H1 (cell line): ENCODE data around the gene FBXO41. TPM values are rescaled to one million over a fixed set of nuclear protein-coding genes. Genes with fewer than 3 reads are reported as not detected.

Experiments
- BCL11A ChIP-seq, 2 experiments: IDR thresholded peaks; one replicate each; pipeline ENCODE4 v1.6.1; 2011; ENCODE audit warnings: low read depth in 2 of 2, low read length in 2 of 2, mild to moderate bottlenecking in 2 of 2
- CHD2 ChIP-seq: IDR thresholded peaks from 2 replicates; pipeline ENCODE4 v1.6.1; 2012; ENCODE audit warnings: low read length, improper control_type of control experiment
- CREB1 ChIP-seq: IDR thresholded peaks from 2 replicates; pipeline ENCODE4 v1.6.1; 2012; ENCODE audit warnings: inconsistent platforms
- KDM4A ChIP-seq: IDR thresholded peaks from one replicate; pipeline ENCODE4 v1.7.1; 2012; ENCODE audit warnings: low read depth, mild to moderate bottlenecking, moderate library complexity, low read length, inconsistent platforms; ENCODE audit not compliant: severe bottlenecking
- RBBP5 ChIP-seq: IDR thresholded peaks from 2 replicates; pipeline ENCODE4 v1.7.1; 2012; ENCODE audit warnings: low read depth, mild to moderate bottlenecking, inconsistent platforms, low read length, moderate library complexity, borderline replicate concordance
- RFX5 ChIP-seq: IDR thresholded peaks from 2 replicates; pipeline ENCODE4 v1.6.1; 2011; ENCODE audit warnings: low read depth, low read length, improper control_type of control experiment, borderline replicate concordance
- SRF ChIP-seq: IDR thresholded peaks from 2 replicates; pipeline ENCODE4 v1.6.1; 2011; ENCODE audit warnings: mild to moderate bottlenecking, low read depth, low read length, moderate library complexity
- polyA plus RNA-seq, 7 experiments: library from polyadenylated mRNA; depleted of rRNA in 3 of 7; stranded (reverse) in 5 of 7; unstranded in 2 of 7; fragments of >200 nt in 5 of 7; fragments of 200-250 nt in 2 of 7; gene quantifications; 1 replicate in 5 of 7; 2 replicates in 1 of 7; 4 replicates in 1 of 7; pipeline versions ENCODE4 v1.2.1 to v1.2.3, GENCODE V29; 2011 to 2013; ENCODE audit warnings: missing spikeins in 2 of 7, mixed read lengths in 2 of 7
- total RNA-seq: library from RNA; stranded (reverse); fragmentation: NEBNext Ultra II Directional; extraction: Animal tissue kit (Norgen Biotek cat#: 25700); gene quantifications from 2 replicates; pipeline ENCODE4 v1.2.1, GENCODE V29; 2021
- TF ChIP-seq, protein P1 (sequence below): fragments of 300-600 bp; sonication (generic); IDR thresholded peaks from 2 replicates; pipeline ENCODE4 v1.7.1; 2012; ENCODE audit warnings: low read length, moderate library complexity, mild to moderate bottlenecking, inconsistent platforms; ENCODE audit not compliant: insufficient replicate concordance
- TF ChIP-seq, protein P2 (sequence below), 3 experiments: IDR thresholded peaks; 1 replicate in 2 of 3; 2 replicates in 1 of 3; pipeline versions ENCODE4 v1.5.1 to v1.6.1; 2011; ENCODE audit warnings: low read length in 3 of 3, mild to moderate bottlenecking in 3 of 3, inconsistent platforms in 2 of 3, low read depth in 1 of 3, moderate library complexity in 1 of 3; ENCODE audit not compliant: insufficient read depth in 1 of 3; ENCODE audit errors: control extremely low read depth in 1 of 3

The FBXO41 gene
- total and polyA plus RNA-seq, 2 of the 8 experiments (the other 6 are each of a cell fraction or from before 2014, with no cell fraction given), result 11.2 to 14.3 TPM

DNA sequence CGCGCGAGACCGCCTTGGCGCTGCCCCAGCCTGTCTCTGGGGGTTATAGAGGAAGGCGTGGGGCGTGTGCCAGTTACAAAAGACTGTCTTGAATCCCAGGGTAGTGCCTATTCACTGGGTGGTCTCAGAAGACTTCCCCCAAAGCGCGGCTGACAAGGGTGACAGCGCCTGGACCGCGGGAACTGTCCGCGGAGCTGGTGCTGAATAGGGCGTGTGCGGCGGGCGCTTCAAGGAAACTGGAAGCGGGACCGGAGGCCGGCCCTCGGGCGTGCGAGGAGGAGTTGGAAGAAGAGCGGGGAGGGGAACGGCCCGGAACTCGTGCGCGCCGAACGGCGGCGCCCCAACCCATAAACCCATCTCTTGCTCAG, 6.8 kb upstream of the FBXO41 start (continued):
- TF ChIP-seq, protein P1, sequence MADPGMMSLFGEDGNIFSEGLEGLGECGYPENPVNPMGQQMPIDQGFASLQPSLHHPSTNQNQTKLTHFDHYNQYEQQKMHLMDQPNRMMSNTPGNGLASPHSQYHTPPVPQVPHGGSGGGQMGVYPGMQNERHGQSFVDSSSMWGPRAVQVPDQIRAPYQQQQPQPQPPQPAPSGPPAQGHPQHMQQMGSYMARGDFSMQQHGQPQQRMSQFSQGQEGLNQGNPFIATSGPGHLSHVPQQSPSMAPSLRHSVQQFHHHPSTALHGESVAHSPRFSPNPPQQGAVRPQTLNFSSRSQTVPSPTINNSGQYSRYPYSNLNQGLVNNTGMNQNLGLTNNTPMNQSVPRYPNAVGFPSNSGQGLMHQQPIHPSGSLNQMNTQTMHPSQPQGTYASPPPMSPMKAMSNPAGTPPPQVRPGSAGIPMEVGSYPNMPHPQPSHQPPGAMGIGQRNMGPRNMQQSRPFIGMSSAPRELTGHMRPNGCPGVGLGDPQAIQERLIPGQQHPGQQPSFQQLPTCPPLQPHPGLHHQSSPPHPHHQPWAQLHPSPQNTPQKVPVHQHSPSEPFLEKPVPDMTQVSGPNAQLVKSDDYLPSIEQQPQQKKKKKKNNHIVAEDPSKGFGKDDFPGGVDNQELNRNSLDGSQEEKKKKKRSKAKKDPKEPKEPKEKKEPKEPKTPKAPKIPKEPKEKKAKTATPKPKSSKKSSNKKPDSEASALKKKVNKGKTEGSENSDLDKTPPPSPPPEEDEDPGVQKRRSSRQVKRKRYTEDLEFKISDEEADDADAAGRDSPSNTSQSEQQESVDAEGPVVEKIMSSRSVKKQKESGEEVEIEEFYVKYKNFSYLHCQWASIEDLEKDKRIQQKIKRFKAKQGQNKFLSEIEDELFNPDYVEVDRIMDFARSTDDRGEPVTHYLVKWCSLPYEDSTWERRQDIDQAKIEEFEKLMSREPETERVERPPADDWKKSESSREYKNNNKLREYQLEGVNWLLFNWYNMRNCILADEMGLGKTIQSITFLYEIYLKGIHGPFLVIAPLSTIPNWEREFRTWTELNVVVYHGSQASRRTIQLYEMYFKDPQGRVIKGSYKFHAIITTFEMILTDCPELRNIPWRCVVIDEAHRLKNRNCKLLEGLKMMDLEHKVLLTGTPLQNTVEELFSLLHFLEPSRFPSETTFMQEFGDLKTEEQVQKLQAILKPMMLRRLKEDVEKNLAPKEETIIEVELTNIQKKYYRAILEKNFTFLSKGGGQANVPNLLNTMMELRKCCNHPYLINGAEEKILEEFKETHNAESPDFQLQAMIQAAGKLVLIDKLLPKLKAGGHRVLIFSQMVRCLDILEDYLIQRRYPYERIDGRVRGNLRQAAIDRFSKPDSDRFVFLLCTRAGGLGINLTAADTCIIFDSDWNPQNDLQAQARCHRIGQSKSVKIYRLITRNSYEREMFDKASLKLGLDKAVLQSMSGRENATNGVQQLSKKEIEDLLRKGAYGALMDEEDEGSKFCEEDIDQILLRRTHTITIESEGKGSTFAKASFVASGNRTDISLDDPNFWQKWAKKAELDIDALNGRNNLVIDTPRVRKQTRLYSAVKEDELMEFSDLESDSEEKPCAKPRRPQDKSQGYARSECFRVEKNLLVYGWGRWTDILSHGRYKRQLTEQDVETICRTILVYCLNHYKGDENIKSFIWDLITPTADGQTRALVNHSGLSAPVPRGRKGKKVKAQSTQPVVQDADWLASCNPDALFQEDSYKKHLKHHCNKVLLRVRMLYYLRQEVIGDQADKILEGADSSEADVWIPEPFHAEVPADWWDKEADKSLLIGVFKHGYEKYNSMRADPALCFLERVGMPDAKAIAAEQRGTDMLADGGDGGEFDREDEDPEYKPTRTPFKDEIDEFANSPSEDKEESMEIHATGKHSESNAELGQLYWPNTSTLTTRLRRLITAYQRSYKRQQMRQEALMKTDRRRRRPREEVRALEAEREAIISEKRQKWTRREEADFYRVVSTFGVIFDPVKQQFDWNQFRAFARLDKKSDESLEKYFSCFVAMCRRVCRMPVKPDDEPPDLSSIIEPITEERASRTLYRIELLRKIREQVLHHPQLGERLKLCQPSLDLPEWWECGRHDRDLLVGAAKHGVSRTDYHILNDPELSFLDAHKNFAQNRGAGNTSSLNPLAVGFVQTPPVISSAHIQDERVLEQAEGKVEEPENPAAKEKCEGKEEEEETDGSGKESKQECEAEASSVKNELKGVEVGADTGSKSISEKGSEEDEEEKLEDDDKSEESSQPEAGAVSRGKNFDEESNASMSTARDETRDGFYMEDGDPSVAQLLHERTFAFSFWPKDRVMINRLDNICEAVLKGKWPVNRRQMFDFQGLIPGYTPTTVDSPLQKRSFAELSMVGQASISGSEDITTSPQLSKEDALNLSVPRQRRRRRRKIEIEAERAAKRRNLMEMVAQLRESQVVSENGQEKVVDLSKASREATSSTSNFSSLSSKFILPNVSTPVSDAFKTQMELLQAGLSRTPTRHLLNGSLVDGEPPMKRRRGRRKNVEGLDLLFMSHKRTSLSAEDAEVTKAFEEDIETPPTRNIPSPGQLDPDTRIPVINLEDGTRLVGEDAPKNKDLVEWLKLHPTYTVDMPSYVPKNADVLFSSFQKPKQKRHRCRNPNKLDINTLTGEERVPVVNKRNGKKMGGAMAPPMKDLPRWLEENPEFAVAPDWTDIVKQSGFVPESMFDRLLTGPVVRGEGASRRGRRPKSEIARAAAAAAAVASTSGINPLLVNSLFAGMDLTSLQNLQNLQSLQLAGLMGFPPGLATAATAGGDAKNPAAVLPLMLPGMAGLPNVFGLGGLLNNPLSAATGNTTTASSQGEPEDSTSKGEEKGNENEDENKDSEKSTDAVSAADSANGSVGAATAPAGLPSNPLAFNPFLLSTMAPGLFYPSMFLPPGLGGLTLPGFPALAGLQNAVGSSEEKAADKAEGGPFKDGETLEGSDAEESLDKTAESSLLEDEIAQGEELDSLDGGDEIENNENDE, result no peak
- TF ChIP-seq CHD2 (0 out of 2 replicates have a peak, but pooled peaks have one; percentile 16), BCL11A (IDR thresholded peaks at IDR 0.05; ENCODE audit: low read depth in 2 of 2, low read length in 2 of 2) (no peak), KDM4A (no peak), SRF (no peak), RBBP5 (no peak), RFX5 (no peak), CREB1 (no peak)
- TF ChIP-seq, protein P2, sequence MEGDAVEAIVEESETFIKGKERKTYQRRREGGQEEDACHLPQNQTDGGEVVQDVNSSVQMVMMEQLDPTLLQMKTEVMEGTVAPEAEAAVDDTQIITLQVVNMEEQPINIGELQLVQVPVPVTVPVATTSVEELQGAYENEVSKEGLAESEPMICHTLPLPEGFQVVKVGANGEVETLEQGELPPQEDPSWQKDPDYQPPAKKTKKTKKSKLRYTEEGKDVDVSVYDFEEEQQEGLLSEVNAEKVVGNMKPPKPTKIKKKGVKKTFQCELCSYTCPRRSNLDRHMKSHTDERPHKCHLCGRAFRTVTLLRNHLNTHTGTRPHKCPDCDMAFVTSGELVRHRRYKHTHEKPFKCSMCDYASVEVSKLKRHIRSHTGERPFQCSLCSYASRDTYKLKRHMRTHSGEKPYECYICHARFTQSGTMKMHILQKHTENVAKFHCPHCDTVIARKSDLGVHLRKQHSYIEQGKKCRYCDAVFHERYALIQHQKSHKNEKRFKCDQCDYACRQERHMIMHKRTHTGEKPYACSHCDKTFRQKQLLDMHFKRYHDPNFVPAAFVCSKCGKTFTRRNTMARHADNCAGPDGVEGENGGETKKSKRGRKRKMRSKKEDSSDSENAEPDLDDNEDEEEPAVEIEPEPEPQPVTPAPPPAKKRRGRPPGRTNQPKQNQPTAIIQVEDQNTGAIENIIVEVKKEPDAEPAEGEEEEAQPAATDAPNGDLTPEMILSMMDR (IDR thresholded peaks at IDR 0.05; ENCODE audit: control extremely low read depth in 1 of 3, insufficient read depth in 1 of 3, low read depth in 1 of 3, low read length in 3 of 3), result no peak
